ENCODE results near the gene DISC1.

The DISC1 gene

DNA sequence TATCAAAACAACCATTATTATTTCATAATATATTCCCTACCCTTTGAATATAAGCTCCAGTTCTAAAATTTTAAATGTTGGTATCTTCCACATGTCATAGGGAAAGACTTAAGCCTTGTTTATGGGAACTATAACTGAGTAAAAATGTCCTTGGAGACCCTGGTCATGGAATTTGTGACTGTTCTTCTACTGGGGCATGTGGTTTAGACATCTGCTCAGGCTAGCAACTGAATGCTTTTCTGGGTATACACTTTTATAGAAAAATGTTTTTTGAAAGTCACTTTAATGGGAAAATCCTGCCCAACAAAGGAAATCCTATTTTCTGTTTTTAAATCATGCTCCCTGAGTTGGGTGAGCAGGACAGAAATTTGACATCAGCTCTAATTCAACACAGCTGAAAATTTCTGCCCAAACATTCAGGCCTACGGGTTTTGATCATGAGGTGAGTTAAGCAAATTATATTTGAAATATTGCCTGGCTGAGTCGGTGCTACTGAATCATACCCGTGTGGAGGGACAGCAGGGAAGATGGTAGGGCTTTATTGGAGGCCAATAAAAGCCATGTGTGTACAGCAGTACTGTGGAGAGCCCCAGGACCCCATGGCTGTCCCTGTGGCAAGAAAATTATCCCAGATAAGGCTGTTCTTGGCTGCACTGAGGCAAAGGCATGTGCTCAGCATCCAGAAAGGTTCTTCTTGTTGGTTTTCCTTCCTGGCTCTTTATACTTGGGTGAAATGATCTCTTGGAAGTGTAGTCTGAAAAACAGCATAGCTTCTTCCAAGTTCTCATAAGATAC lies 391.8 kb downstream of the DISC1 start:
- DNase-seq, result no peak

DNA sequence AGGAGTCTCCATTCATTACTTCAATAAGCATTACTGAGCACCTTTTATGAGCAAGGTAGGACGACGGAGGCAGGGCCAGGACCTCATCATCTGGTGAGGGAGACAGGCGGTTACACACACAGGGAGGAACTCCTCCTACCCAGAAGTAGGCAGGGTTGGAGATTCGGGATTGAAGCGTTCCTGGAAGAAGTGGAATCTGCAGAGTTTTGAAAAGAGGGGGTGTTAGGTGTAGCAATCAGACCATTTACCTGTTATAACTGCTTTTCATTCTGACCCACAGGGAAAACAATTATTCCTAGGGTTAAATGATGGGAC lies 392.4 kb downstream of the DISC1 start:
- no peak for DNase-seq

DNA sequence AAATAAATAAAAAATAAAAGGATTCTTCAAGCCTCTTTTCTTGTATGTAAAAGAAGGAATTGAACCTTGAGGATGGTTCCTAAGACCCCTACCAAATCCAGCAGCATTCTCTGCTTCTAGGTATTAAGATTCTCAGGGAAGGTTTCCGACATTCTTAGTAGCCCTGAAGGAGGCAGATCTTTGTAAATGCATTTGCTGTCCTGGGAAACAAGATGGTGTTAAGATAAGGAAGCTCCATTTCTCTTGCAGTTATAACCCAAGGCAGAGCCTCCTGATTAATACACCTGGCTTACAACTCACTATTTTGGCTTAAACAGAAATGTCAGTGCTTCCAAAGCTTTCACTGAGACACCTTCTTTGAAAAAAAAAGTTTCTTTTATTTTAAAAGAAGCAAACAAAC lies 393.8 kb downstream of the DISC1 start:
- DNase-seq, result no peak

DNA sequence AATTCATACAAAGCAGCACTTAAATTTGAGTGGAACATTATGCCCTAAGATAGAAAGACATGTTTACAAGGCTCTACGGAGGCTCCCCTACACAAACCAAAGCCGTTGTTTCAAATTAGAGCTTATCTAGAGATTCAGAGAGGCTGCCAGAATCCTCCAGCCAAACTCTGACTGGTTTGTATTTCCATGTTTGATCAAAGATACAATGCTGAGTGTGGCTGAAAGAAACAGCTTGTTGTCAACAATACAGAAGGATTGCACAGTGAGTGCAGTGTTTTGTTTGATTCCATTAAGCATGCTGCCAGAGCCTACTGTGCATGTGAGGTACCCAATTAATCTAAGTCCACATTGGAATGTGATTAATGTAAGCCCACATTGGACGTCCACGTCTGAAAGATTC lies 402.7 kb downstream of the DISC1 start:
- DNase-seq, result no peak

DNA sequence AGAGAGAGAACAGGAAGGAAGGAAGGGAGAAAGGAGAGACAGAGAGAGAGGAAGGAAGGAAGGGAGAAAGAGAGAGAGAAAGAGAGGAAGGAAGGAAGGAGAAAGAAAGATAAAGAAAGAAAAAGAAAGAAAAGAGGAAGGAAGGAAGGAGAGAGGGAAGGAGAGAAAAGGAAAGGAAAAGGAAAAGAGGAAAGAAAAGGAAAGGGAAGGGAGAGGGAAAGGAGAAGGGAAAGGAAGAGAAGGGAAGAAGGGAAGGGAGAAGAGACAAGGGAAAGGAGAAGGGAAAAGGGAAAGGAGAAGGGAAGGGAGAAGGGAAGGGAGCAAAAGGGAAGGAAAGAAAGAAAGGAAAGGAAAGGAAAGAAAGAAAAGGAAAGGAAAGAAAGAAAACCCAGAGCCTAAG lies 404.6 kb downstream of the DISC1 start:
- DNase-seq, result no peak

DNA sequence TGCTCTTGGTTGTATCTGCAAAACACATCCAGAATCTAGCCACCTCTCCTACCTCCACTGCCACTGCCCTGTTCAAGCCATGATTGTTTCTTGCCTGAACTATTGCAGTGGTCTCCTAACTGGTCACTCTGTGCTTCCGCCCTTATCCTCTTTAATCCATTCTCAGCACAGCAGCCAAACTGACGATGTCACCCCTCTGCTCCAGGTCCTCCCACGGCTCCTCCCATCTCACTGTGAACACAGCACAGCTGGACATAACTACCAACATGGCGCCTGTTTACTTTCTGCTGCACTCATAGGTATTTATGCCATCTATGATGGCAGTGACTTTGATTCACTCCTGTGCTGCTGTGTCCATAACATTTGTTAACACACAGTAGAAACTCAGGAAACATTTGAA lies 406.7 kb downstream of the DISC1 start:
- DNase-seq, result no peak

DNA sequence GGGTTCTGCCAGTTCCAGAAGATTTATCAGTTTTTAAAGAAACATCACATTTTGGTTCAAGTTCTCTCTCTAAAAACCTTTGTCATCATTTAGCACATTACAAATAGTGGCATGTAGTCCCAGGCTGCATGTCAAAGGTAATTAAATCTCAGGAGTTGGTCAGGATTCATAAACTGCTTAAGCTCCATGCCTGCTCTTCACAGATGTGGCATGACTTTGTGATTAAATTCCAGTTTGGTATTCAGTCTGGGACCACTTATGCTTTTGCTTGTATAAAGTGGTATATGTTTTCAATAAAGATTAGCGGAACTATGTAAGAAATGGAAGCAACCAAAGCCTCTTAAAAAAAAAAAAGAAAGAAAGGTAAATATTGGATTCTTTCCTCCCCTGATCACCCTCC lies 408.0 kb downstream of the DISC1 start:
- no peak for DNase-seq

DNA sequence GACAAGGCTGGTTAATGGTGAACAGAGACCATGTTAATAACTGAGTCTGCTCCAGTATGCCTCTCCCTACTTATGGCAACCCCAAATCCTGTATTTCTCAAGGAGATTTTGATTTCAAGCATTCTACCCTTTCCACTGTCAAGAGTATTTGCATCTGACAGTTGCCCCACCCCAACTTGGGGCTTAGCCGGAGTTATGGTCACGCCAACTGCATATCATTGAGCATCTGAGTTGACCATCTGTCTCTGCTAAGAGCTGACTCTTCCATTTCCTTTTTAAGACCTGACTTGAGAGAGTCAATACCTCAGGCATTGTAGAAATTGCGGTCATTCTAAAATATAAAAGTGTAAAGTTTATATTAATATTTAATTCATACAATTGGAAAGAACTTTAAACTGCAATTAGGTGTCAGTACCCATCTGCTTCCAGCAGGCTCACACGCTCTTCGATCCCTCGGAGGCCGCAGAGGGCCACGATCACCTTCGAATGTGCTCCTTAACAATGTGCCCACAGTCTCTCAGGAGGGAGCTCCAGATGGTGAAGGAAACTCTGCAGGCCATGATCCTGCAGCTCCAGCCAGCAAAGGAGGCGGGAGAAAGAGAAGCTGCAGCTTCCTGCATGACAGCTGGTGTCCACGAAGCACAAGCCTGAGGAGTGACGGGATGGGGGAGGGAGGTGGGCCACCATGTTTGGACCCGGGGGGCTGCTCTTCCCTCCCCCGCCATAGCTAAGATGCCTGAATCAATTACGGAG lies 409.8 kb downstream of the DISC1 start:
- no peak for DNase-seq

DNA sequence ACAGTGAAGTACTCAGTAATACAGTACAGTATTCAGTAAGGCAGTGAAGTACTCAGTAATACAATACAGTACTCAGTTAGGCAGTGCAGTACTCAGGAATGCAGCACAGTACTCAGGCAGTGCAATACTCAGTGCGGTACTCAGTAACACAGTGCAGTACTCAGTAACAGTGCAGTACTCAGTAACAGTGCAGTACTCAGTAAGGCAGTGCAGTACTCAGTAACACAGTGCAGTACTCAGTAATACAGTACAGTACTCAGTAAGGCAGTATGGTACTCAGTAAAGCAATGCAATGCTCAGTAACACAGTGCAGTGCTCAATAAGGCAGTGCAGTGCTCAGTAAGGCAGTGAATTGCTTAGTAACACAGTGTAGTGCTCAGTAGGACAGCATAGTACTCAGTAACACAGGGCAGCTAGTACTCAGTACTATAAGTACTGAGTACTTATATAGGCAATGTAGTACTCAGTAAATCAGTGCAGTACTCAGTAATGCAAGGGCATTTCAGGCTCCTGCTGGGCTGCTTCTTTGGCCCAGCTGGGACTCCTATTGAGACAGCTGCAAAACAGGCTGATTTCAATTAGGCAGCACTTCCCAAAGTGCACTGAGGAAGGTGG lies 411.3 kb downstream of the DISC1 start:
- no peak for DNase-seq

DNA sequence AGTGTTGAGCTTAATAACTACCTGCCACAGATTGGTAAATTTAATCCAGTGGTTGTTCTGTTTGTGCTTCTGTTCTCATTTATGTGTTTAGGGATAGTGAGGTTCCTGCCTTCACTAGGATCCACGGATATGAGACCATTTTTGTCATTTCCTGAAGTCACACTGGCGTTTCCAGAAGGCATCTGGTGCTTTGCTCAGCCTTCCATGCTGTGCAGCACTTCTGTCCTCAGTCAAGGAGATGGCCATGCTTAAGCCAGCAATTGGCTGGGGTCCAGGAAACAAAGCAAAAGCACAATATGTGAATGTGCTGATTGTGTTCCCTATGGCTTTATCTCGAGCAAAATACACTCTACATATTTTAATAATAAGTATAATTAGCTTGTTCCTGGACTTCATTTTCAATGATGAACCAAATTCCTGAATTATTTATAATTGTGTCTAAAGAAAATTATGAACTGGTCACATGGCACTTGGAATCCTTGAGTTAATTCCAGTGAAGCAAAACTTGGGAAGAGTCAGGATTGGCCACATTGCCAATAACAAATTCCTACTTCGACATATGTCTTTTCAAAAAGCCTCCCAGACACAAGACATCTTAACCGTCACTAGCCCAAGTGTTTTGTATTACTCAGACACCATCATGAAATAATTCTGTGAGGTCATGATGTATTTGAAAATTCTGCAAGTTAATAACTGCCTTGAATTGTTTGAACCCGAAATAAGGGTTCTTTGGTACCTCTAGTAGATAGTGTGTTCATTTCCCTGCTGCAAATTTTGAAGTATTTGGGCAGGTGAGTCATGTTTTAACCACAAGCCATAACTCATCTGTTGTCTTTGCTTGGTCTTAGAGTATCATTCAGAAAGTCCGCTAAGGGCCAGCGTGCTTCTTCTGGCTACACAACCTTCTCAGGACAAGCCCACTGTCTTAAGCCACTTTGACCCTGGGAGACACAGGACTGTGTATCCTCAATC lies 412.4 kb downstream of the DISC1 start:
- DNase-seq, result no peak

DNA sequence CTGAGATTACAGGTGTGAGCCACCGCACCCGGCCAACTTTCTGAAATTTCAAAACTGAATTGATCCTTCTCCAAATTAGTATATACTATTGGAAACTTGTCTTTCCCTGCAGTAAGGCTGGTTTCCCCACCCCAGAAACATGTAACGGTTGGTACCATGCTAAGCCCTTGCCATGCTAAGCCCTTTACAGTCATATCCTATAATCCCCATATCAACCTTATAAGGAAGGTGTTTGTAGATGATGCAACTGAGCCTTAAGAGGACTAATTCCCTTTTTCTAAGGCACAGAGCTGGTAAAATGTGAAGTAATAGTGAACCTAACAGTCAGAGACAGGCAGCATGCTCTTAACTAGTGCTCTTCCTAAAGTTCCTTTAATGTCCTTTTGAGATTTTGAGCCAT lies 413.7 kb downstream of the DISC1 start:
- DNase-seq, result no peak

DNA sequence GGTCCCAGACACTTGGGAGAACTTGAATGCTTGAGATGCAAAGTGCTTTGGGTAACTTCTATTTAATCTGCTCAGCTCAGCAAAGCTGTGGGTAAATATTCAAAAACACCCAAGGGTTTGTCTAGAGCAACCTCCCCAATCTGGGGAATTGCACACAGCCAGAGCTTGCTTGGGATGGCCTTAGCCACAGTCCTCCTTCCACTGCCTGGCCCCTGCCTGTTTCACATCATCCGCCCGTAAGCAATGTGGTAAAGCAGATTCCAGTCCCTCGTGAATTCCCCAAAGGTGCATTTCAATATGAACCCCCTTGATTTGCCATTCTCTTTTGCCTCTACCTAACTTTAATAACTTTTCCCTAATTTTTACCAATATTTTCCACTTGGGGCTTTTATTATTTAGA lies 418.1 kb downstream of the DISC1 start:
- no peak for DNase-seq

DNA sequence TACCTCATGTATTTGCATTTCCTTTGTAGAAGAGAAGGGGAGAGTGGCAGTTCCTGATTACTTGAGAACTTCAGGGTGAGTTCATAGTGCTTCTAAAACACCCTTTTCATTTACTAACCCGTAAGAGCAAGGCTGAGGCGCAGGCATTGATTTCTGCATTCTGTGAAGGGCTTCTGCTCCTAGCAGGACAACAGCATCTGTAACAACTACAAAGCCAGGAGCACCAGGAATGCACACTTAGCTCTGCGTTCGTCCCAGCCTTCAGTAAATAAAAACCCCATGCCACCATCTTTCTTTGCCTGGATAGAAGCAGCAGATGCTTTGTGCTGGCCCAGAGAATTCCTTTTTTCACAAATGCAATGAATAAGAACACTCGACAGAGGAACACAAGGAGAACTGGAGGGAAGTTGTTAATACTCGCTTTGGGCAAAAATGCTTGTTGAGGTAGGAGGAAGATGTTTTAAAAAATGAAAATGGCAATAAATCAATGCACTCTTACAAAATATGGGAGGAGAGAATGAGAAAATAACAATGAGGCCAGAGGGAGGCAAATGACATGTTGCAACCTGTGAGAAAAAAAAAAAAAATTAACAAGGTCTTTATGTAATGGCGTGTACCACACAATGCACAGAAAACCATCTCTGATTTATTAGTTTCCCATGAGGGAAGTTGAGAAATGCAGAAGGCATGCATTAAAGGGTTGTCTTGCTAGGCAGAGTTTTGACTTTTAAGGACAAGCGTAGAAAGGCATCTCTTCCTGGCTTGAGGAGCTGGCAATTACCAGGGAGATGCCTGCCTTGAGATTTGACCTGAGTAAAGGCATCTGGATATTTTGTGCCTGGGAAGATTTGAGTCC lies 418.8 kb downstream of the DISC1 start:
- DNase-seq, result no peak

DNA sequence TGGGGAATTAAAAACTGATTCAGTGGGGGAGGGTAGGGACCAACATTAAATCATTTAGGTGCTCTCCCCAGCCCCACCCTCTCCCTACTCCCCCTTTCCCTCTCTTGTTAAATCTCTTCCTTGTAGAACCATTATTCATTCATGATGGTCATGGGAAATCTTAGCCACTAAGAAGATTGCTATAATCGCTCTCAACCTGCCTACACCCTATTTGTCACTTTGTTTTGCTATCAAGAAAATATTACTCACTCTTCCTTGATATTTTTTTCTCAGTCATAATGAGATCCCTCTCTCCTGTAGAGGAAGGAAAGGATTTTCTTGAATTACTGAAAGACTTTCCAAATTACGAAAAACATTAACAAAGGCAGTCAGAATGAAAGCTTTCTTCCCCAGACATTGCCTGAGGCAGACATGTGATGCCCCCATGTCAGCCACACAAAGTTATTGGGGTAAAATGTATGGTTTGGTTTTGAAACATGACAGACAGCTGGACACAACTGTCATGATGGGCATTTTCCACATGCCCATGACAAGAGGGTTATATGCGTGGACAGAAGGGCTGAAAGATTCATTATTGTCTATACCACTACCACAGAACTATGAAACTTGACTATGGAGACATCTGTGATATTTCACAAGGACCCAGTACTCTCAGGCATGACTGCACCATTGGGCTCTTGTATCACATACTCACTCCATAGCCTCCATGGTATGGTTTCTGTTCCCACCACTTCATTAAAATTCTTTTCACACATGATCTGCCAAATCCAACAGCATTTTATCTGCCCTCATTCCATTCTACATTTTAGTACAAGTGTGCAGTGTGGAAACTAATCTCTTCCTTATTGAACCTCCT lies 420.1 kb downstream of the DISC1 start:
- DNase-seq, result no peak

DNA sequence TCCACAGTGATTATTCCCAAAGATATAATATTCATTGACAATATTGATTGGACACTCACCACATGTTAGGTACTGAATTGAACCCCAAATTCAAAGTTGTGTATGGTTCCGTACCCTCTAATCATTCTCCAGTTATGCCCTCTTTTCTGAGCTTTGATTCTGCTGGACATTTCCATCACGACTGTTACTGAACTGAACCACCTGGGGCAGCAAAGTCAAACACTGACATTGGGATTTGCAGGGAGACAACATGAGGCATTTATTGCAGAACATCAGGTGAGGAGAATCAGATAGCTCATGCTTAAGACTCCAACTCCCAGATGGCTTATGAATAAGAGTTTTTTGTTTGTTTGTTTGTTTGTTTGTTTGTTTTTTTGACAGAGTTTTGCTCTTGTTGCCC lies 420.9 kb downstream of the DISC1 start:
- no peak for DNase-seq

DNA sequence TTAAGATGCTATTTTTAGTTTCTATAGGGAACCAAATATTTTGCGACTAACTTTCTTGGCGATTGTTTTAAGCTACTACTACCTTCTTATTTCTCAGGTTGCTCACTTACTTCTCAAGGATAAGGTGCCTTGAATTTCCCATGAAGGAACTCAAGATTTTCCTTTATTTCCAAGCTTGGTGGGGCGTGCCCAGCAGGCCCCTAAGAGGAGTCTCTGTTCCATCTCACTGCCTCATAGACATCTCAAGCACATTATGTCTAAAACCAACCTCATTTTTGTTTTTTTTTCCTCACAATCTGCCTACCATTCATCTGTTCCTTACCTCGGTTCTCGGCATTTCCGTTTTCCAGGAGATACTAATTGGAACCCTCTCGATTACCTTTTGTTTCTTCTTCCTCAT lies 421.9 kb downstream of the DISC1 start:
- DNase-seq, result no peak

DNA sequence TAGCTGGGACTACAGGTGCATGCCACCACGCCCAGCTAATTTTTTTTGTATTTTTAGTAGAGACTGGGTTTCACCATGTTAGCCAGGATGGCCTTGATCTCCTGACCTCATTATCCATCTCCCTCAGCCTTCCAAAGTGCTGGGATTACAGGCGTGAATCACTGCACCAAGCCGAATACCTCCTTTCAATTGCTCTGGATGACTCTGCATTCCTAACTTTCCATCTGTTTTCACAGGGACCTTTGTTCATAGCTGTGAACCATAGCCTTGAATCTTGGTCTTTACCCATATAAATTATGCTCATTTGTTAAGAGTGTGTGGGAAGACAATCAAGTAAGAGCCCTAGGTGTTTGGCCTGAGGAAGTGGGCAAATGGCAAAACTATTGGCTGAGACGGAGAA lies 422.7 kb downstream of the DISC1 start:
- no peak for DNase-seq

DNA sequence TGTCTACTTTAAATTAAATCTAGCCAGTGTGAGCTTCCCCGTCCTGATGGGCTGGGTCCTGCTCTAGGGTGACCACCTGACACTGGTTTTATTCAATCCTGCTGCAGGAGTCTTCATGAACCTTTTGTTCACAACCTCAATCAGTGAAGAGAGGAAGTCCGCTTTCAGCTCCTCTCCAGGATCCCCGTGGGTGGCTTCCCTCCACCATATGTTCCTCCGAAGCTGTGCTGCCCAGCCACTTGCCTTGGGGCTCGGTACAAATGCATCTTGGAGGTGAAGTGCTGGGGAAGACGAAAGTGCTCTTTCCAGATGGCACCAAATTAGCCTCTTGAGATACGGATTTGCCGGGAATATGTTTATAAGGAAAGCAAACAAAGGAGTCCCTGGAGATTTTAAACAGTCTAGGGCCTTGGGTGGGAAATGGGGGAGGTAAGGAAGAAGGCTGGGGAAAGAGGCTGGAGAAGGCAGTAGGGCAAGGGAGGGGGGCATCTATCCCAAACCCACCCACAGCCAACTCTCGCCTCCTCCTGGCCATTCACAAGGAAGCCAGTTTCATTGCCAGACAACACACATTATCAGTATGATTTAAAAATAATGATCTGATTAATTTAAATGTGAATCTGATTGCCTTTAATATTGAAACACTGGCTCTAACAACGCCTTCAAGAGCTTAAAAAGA lies 430.8 kb downstream of the DISC1 start:
- no peak for DNase-seq

DNA sequence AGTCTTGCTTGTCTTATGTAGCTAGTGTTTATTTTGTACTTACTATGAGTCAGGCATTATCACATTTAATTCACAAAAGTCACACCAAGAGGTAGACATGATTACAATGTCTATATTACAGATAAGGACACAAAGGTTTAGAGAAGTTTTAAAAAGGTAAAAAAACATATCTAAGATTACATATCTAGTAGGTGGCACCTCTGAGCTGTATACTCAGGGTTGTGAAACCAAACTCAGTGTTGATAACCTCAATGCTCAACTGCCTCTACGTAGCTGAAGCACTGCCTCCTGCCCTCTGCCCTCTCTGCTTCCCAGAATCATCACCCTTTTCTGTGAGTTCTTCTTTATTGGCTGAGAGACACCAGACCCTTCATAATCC lies 431.3 kb downstream of the DISC1 start:
- DNase-seq, result no peak

DNA sequence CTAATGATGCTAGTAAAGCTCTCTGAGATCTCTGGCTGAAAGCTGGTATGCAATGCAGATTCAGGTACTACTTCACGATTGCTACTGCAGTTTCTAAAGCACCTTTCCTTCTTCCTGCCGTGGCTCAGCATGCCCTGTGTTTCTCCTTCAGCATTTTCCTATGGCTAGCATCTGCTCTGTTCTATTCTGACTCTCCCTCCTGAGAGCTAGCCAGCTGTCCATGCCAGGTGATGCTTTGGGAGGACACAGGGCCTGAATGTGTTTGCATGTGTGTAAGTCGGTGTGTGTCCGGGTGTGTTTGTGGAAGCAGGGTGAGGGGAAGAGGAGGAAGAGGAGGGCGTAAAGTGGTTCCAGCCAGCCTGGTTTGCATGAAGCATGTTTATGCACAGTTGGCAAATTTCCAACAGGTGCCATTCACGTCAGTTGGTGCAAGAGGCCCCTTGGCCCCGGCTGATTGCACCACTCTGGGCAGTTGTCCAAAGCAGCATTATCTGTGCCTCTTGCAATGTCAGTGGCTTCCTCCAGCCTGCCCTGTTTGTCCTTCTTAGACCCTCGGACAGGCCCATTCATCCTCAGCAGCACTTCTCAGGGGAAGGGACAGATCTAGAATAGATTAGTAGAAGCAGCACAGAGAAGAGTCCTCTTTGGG lies 433.3 kb downstream of the DISC1 start:
- DNase-seq, result no peak
